Ovary (tissue), 9 donors: ENCODE results near the gene EPPIN. TPM values are rescaled to one million over a fixed set of nuclear protein-coding genes. Genes with fewer than 3 reads are reported as not detected.

ENCODE experiments used
- DNase-seq, 5 donors: peaks; one replicate each; pipeline ENCODE4 v3.0.0-alpha.2; 2019 to 2020
- H3K27ac ChIP-seq, 2 donors: fragments of 200-600 bp; one replicate each; pipeline versions ENCODE4 v1.5.1 to v1.8.0; 2019 to 2022
- H3K27me3 ChIP-seq: fragments of 200-600 bp; one replicate; pipeline ENCODE4 v1.8.0; 2022
- H3K36me3 ChIP-seq: fragments of 200-600 bp; sonication (generic); one replicate; pipeline ENCODE4 v1.5.1; 2019
- H3K4me1 ChIP-seq: one replicate; pipeline ENCODE4 v1.8.1; 2013; ENCODE audit warnings: mild to moderate bottlenecking, moderate library complexity; ENCODE audit not compliant: insufficient read depth
- H3K4me3 ChIP-seq: fragments of 200-600 bp; sonication (generic); one replicate; pipeline ENCODE4 v1.5.1; 2017
- H3K9me3 ChIP-seq, 2 donors: fragments of 200-600 bp in 1 of 2; sonication (generic) in 1 of 2; one replicate each; pipeline versions ENCODE4 v1.5.1 to v1.8.1; 2013 to 2019; ENCODE audit warnings: mild to moderate bottlenecking in 1 of 2, moderate library complexity in 1 of 2
- CTCF ChIP-seq, 3 donors: fragments of 450-650 bp in 2 of 3; fragments of 200-600 bp in 1 of 3; IDR thresholded peaks; one replicate each; pipeline versions ENCODE4 v1.5.1 to v1.8.0; 2016 to 2022; ENCODE audit warnings: antibody characterized with exemption in 3 of 3, mild to moderate bottlenecking in 1 of 3
- EP300 ChIP-seq: sonication (generic); formaldehyde crosslinking; IDR thresholded peaks from one replicate; pipeline ENCODE4 v1.6.1; 2017; ENCODE audit warnings: antibody characterized with exemption
- POLR2A ChIP-seq: fragments of 450-650 bp; IDR thresholded peaks from one replicate; pipeline ENCODE4 v1.6.1; 2017; ENCODE audit warnings: antibody characterized with exemption, mild to moderate bottlenecking, moderate library complexity
- WGBS, 3 donors: extraction: QIAGEN DNeasy Blood & Tissue Kit in 1 of 3; methylation state at CpG; one replicate each; pipeline versions ENCODE4 v1.1.5 to v1.1.7; 2013 to 2017; 5-methylcytosine and 5-hydroxymethylcytosine counted together
- intact Hi-C, 4 donors: fragments of 100-400 bp; cut with DNase I; formaldehyde crosslinking; loops; one replicate each; pipeline versions ENCODE4 v1.11.0 to v1.15.1; 2022 to 2023
- polyA plus RNA-seq, 2 donors: library from polyadenylated mRNA; stranded (reverse); fragments of 200-250 nt in 1 of 2; fragments of 350-450 nt in 1 of 2; fragmentation: Illumina TruSeq in 1 of 2; extraction: RNeasy Lipid Tissue Mini Kit (QIAGEN cat#74804) in 1 of 2; gene quantifications; one replicate each; pipeline ENCODE4 v1.2.3, GENCODE V29; 2013 to 2014
- total RNA-seq, 7 donors: library from RNA; depleted of rRNA in 2 of 7; stranded (reverse); fragments of >200 nt in 2 of 7; fragmentation: NEBNext Ultra II Directional in 3 of 7; extraction: Animal tissue kit (Norgen Biotek cat#: 25700) in 3 of 7; gene quantifications; one replicate each; pipeline versions ENCODE4 v1.1.0 to v1.2.4, GENCODE V29; 2016 to 2023
- donor health status: DM: no; HTN: no; CAD: no; lungs with moderate emphysema.
- donor health status: DM: no; HTN: no; CAD: no.
- donor health status: Bipolar disorder and iron deficiency.
- donor health status: DM: yes; HTN: yes; CAD: no.
- donor health status: DM: no; HTN: no; CAD: no.
- donor health status: DM: yes; HTN: yes; CAD: no.

EPPIN gene
- total and polyA plus RNA-seq, 9 donors: 0.21 to 1.1 (median 0.34) TPM; not detected in 5

- Histone ChIP-seq H3K27ac (no peak overlapping the region), H3K9me3 (no peaks in the 10 kb centered on the region), H3K4me1 (no peaks in the 10 kb centered on the region), H3K4me3 (no peak overlapping the region), H3K36me3 (no peaks in the 10 kb centered on the region), H3K27me3 (no peaks in the 10 kb centered on the region)
- no peak for TF ChIP-seq POLR2A
- TF ChIP-seq EP300: no peak
- no peak for TF ChIP-seq CTCF (IDR thresholded peaks at IDR 0.05)
- 76 to 88% (median 79%) methylated on average over 2 of the region's 2 CpGs for WGBS, 3 donors
- DNase-seq: no peak
- intact Hi-C loops: no loop called here
Observed at GRCh38 chr20:45564760-45565276, 17.6 kb upstream of the EPPIN start.

- no peak for DNase-seq
Observed at GRCh38 chr20:45555198-45555597, 8.0 kb upstream of the EPPIN start.

GRCh38 chr20:45552456-45552855 is 5.3 kb upstream of the EPPIN start:
- TF ChIP-seq CTCF (IDR thresholded peaks at IDR 0.05): no peak
- TF ChIP-seq EP300: no peak
- no peak for TF ChIP-seq POLR2A
- DNase-seq: no peak
- WGBS, 3 donors: 75 to 80% (median 76%) methylated on average over 2 of the region's 2 CpGs
- Histone ChIP-seq H3K36me3 (no peaks in the 10 kb centered on the region), H3K27ac (no peak overlapping the region), H3K4me3 (no peak overlapping the region), H3K27me3 (no peaks in the 10 kb centered on the region), H3K4me1 (no peaks in the 10 kb centered on the region), H3K9me3 (no peaks in the 10 kb centered on the region)
- intact Hi-C loops: no loop called here

More at GRCh38 chr20:45555198-45555597, 8.0 kb upstream of the EPPIN start:
- 68 to 79% (median 73%) methylated on average over 1 of the region's 1 CpG for WGBS, 3 donors
- H3K27ac ChIP-seq: no peak overlapping the region
- H3K9me3 ChIP-seq: no peaks in the 10 kb centered on the region
- H3K36me3 ChIP-seq: no peaks in the 10 kb centered on the region
- TF ChIP-seq CTCF (IDR thresholded peaks at IDR 0.05) (no peak), EP300 (no peak), POLR2A (no peak)
- intact Hi-C loops: no loop called here
- H3K4me3 ChIP-seq: no peak overlapping the region
- H3K4me1 ChIP-seq: no peaks in the 10 kb centered on the region
- no peaks in the 10 kb centered on the region for H3K27me3 ChIP-seq

GRCh38 chr20:45550765-45551164 is 3.6 kb upstream of the EPPIN start:
- intact Hi-C loops: no loop called here
- H3K27me3 ChIP-seq: no peaks in the 10 kb centered on the region
- no peak overlapping the region for H3K4me3 ChIP-seq
- TF ChIP-seq POLR2A (no peak), EP300 (no peak), CTCF (IDR thresholded peaks at IDR 0.05) (no peak)
- no peaks in the 10 kb centered on the region for H3K36me3 ChIP-seq
- no peaks in the 10 kb centered on the region for H3K4me1 ChIP-seq
- no peaks in the 10 kb centered on the region for H3K9me3 ChIP-seq
- no peak for DNase-seq
- no peak overlapping the region for H3K27ac ChIP-seq
